HepG2 (cell line): ENCODE results near the gene C16orf86. TPM values are rescaled to one million over a fixed set of nuclear protein-coding genes. Genes with fewer than 3 reads are reported as not detected.
A peak's percentile ranks its signal among the peaks of the same experiment; 100 is the strongest.

Experiments used
- BHLHE40 ChIP-seq: IDR thresholded peaks from 2 replicates; pipeline ENCODE4 v1.6.1; 2011; ENCODE audit warnings: low read length, improper control_type of control experiment
- BORCS8-MEF2B ChIP-seq: sonication (generic); formaldehyde crosslinking; IDR thresholded peaks from 2 replicates; pipeline ENCODE4 v1.8.0; 2022; ENCODE audit warnings: mild to moderate bottlenecking, missing genetic modification reagents
- CHD4 ChIP-seq: fragments of 200-600 bp; sonication (generic); IDR thresholded peaks from 2 replicates; pipeline ENCODE4 v1.7.0; 2017; ENCODE audit warnings: mild to moderate bottlenecking, low read length, borderline replicate concordance
- MXD4 ChIP-seq: IDR thresholded peaks from 2 replicates; pipeline ENCODE4 v1.6.1; 2016; ENCODE audit warnings: mild to moderate bottlenecking, missing biosample characterization, missing genetic modification reagents
- NKX3-1 ChIP-seq: sonication (generic); formaldehyde crosslinking; IDR thresholded peaks from 2 replicates; pipeline ENCODE4 v1.5.0; 2020; ENCODE audit warnings: missing genetic modification reagents
- RNF2 ChIP-seq: fragments of 450-650 bp; conservative IDR thresholded peaks from 2 replicates; pipeline ENCODE4 v1.6.1; 2016; ENCODE audit warnings: low read depth
- SOX13 ChIP-seq, 3 experiments: fragments of 450-650 bp in 1 of 3; sonication (generic) in 1 of 3; formaldehyde crosslinking in 1 of 3; IDR thresholded peaks in 2 of 3; conservative IDR thresholded peaks in 1 of 3; 2 replicates each; pipeline versions ENCODE4 v1.5.0 to v1.6.1; 2016 to 2020; ENCODE audit warnings: antibody characterized with exemption in 1 of 3, mild to moderate bottlenecking in 1 of 3, missing compliant biosample characterization in 1 of 3, missing genetic modification reagents in 1 of 3, moderate library complexity in 1 of 3
- SP2 ChIP-seq: sonication (generic); formaldehyde crosslinking; IDR thresholded peaks from 2 replicates; pipeline ENCODE4 v1.5.1; 2020; ENCODE audit warnings: mild to moderate bottlenecking, missing genetic modification reagents
- TAF15 ChIP-seq: fragments of 200-400 bp; formaldehyde crosslinking; IDR thresholded peaks from one replicate; pipeline ENCODE4 v1.6.1; 2018; ENCODE audit warnings: mild to moderate bottlenecking, low read depth, low read length; ENCODE audit not compliant: poor library complexity, severe bottlenecking
- TOE1 ChIP-seq: sonication (generic); formaldehyde crosslinking; IDR thresholded peaks from 2 replicates; pipeline ENCODE4 v1.4.0; 2020; ENCODE audit warnings: mild to moderate bottlenecking, missing genetic modification reagents
- ZBTB20 ChIP-seq: sonication (generic); formaldehyde crosslinking; IDR thresholded peaks from 2 replicates; pipeline ENCODE4 v1.8.1; 2023; ENCODE audit warnings: missing genetic modification reagents, low read depth, mild to moderate bottlenecking, borderline replicate concordance
- ZFP37 ChIP-seq: sonication (generic); formaldehyde crosslinking; IDR thresholded peaks from 2 replicates; pipeline ENCODE4 v1.4.0; 2020; ENCODE audit warnings: missing genetic modification reagents, borderline replicate concordance
- ZFY ChIP-seq: sonication (generic); formaldehyde crosslinking; IDR thresholded peaks from 2 replicates; pipeline ENCODE4 v1.4.0; 2020; ENCODE audit warnings: missing genetic modification reagents
- ZIK1 ChIP-seq: sonication (generic); formaldehyde crosslinking; IDR thresholded peaks from 2 replicates; pipeline ENCODE4 v1.5.0; 2020; ENCODE audit warnings: mild to moderate bottlenecking, low read depth, missing genetic modification reagents, borderline replicate concordance
- ZNF24 ChIP-seq: fragments of 450-650 bp; IDR thresholded peaks from 2 replicates; pipeline ENCODE4 v1.6.1; 2017; ENCODE audit warnings: antibody characterized with exemption, mild to moderate bottlenecking
- ZNF543 ChIP-seq: sonication (generic); formaldehyde crosslinking; IDR thresholded peaks from 2 replicates; pipeline ENCODE4 v1.4.0; 2020; ENCODE audit warnings: mild to moderate bottlenecking, missing genetic modification reagents
- ZNF670 ChIP-seq: sonication (generic); formaldehyde crosslinking; IDR thresholded peaks from 2 replicates; pipeline ENCODE4 v1.8.0; 2022; ENCODE audit warnings: mild to moderate bottlenecking, missing genetic modification reagents, borderline replicate concordance
- ZSCAN12 ChIP-seq: sonication (generic); formaldehyde crosslinking; IDR thresholded peaks from 2 replicates; pipeline ENCODE4 v1.9.0; 2021; ENCODE audit warnings: mild to moderate bottlenecking, missing genetic modification reagents
- polyA plus RNA-seq, 8 experiments: library from polyadenylated mRNA; depleted of rRNA in 3 of 8; stranded (reverse) in 7 of 8; unstranded in 1 of 8; fragments of >200 nt; fragmentation: Illumina TruSeq in 4 of 8; extraction: Trizol in 4 of 8; gene quantifications; 2 replicates each; pipeline versions ENCODE4 v1.2.1 to v1.2.3, GENCODE V29; 2011 to 2016; ENCODE audit warnings: low read depth in 4 of 8, missing spikeins in 1 of 8, mixed read lengths in 1 of 8; ENCODE audit not compliant: insufficient read depth in 1 of 8
- total RNA-seq, 5 experiments: library from RNA; depleted of rRNA; stranded (reverse); fragments of >200 nt; fragmentation: Illumina TruSeq; extraction: Trizol; gene quantifications; 2 replicates each; pipeline ENCODE4 v1.2.3, GENCODE V29; 2016; ENCODE audit warnings: low read depth in 1 of 5
- TF ChIP-seq, protein P1 (sequence below): IDR thresholded peaks from 2 replicates; pipeline ENCODE4 v1.4.0; 2020; ENCODE audit warnings: mild to moderate bottlenecking, missing genetic modification reagents
- TF ChIP-seq, protein P2 (sequence below): sonication (generic); formaldehyde crosslinking; IDR thresholded peaks from 2 replicates; pipeline ENCODE4 v1.4.0; 2020; ENCODE audit warnings: missing genetic modification reagents, borderline replicate concordance
- TF ChIP-seq, protein P3 (sequence below): sonication (generic); formaldehyde crosslinking; IDR thresholded peaks from 2 replicates; pipeline ENCODE4 v1.4.0; 2020; ENCODE audit warnings: missing genetic modification reagents
- TF ChIP-seq, protein P4 (sequence below): sonication (generic); formaldehyde crosslinking; IDR thresholded peaks from 2 replicates; pipeline ENCODE4 v1.5.1; 2020; ENCODE audit warnings: missing genetic modification reagents, mild to moderate bottlenecking, borderline replicate concordance

The C16orf86 gene
- total and polyA plus RNA-seq, 2 of the 13 experiments (the other 11 are each of a cell fraction or from before 2014, with no cell fraction given), result 1.5 to 3.1 TPM

DNA sequence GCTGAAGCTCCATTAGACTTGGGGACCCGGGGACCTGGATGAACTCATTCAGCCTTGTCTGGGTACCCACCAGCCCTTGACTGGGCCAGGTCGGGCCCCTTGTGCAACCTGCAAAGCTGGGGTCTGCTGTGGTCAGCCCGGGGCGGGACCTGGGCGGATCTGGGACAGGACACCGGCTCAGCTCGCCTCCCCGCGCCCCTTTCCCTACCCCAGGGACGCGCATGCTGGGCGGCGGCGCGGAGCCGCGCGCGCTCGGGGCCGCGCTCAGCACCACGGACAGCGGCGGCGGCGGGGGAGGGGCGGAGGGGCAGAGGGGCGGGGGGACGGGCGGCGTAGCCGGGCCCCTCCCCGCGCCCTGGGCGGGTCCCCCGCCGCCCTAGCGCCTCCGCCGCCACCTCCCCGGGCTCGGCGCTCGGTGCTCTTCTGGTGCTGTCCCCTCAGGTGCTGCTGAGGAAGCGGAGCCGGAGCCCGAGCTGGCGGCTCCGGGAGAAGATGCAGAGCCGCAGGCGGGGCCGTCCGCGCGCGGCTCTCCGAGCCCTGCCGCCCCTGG is 14.0 kb upstream of the C16orf86 start (continued):
- no peak for TF ChIP-seq TAF15
- peak; percentile 74 for TF ChIP-seq BORCS8-MEF2B
- TF ChIP-seq BHLHE40, result no peak
- no peak for TF ChIP-seq CHD4
- TF ChIP-seq, protein P1, sequence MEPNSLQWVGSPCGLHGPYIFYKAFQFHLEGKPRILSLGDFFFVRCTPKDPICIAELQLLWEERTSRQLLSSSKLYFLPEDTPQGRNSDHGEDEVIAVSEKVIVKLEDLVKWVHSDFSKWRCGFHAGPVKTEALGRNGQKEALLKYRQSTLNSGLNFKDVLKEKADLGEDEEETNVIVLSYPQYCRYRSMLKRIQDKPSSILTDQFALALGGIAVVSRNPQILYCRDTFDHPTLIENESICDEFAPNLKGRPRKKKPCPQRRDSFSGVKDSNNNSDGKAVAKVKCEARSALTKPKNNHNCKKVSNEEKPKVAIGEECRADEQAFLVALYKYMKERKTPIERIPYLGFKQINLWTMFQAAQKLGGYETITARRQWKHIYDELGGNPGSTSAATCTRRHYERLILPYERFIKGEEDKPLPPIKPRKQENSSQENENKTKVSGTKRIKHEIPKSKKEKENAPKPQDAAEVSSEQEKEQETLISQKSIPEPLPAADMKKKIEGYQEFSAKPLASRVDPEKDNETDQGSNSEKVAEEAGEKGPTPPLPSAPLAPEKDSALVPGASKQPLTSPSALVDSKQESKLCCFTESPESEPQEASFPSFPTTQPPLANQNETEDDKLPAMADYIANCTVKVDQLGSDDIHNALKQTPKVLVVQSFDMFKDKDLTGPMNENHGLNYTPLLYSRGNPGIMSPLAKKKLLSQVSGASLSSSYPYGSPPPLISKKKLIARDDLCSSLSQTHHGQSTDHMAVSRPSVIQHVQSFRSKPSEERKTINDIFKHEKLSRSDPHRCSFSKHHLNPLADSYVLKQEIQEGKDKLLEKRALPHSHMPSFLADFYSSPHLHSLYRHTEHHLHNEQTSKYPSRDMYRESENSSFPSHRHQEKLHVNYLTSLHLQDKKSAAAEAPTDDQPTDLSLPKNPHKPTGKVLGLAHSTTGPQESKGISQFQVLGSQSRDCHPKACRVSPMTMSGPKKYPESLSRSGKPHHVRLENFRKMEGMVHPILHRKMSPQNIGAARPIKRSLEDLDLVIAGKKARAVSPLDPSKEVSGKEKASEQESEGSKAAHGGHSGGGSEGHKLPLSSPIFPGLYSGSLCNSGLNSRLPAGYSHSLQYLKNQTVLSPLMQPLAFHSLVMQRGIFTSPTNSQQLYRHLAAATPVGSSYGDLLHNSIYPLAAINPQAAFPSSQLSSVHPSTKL, result peak; percentile 40; the same call in 1 of the 2 replicates
- no peak for TF ChIP-seq ZFP37 (CRISPR knock-in tag)
- TF ChIP-seq, protein P2, sequence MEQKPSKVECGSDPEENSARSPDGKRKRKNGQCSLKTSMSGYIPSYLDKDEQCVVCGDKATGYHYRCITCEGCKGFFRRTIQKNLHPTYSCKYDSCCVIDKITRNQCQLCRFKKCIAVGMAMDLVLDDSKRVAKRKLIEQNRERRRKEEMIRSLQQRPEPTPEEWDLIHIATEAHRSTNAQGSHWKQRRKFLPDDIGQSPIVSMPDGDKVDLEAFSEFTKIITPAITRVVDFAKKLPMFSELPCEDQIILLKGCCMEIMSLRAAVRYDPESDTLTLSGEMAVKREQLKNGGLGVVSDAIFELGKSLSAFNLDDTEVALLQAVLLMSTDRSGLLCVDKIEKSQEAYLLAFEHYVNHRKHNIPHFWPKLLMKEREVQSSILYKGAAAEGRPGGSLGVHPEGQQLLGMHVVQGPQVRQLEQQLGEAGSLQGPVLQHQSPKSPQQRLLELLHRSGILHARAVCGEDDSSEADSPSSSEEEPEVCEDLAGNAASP (CRISPR knock-in tag), result no peak
- no peak for TF ChIP-seq ZNF670
- TF ChIP-seq ZIK1 (CRISPR knock-in tag), result no peak
- TF ChIP-seq ZNF543 (CRISPR knock-in tag), result no peak
- TF ChIP-seq ZBTB20 (CRISPR knock-in tag), result no peak
- TF ChIP-seq ZNF24, result no peak
- no peak for TF ChIP-seq NKX3-1
- no peak for TF ChIP-seq ZFY (CRISPR knock-in tag)
- TF ChIP-seq TOE1 (CRISPR knock-in tag), result no peak
- TF ChIP-seq MXD4, result peak; percentile 58; the same call in 1 of the 2 replicates
- no peak for TF ChIP-seq SOX13 (IDR thresholded peaks at IDR 0.05)
- TF ChIP-seq SOX13 (CRISPR knock-in tag; conservative IDR thresholded peaks at IDR 0.05 in 1 of 2, IDR thresholded peaks at IDR 0.05 in 1 of 2), result peak in 1 of 2 experiments; percentile 24; a peak in 1 of 4 replicates
- TF ChIP-seq RNF2, result no peak
- TF ChIP-seq, protein P3, sequence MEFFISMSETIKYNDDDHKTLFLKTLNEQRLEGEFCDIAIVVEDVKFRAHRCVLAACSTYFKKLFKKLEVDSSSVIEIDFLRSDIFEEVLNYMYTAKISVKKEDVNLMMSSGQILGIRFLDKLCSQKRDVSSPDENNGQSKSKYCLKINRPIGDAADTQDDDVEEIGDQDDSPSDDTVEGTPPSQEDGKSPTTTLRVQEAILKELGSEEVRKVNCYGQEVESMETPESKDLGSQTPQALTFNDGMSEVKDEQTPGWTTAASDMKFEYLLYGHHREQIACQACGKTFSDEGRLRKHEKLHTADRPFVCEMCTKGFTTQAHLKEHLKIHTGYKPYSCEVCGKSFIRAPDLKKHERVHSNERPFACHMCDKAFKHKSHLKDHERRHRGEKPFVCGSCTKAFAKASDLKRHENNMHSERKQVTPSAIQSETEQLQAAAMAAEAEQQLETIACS (CRISPR knock-in tag), result peak; percentile 94
- no peak for TF ChIP-seq ZSCAN12
- TF ChIP-seq, protein P4, sequence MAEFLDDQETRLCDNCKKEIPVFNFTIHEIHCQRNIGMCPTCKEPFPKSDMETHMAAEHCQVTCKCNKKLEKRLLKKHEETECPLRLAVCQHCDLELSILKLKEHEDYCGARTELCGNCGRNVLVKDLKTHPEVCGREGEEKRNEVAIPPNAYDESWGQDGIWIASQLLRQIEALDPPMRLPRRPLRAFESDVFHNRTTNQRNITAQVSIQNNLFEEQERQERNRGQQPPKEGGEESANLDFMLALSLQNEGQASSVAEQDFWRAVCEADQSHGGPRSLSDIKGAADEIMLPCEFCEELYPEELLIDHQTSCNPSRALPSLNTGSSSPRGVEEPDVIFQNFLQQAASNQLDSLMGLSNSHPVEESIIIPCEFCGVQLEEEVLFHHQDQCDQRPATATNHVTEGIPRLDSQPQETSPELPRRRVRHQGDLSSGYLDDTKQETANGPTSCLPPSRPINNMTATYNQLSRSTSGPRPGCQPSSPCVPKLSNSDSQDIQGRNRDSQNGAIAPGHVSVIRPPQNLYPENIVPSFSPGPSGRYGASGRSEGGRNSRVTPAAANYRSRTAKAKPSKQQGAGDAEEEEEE, result no peak
- TF ChIP-seq SP2 (CRISPR knock-in tag), result no peak
